Uterus (tissue), 4 donors: ENCODE data around the gene PTPRG. TPM values are rescaled to one million over a fixed set of nuclear protein-coding genes. Genes with fewer than 3 reads are reported as not detected.

Experiments
- DNase-seq, 2 donors: peaks; one replicate each; pipeline ENCODE4 v3.0.0-alpha.2; 2019 to 2020
- H3K27ac ChIP-seq, 2 donors: fragments of 200-600 bp; sonication (generic); 1 replicate in 1 of 2; 2 replicates in 1 of 2; pipeline ENCODE4 v1.5.1; 2016 to 2018
- H3K27me3 ChIP-seq, 2 donors: fragments of 200-600 bp; sonication (generic); one replicate each; pipeline ENCODE4 v1.5.1; 2018 to 2019; ENCODE audit warnings: control low read depth in 1 of 2
- H3K36me3 ChIP-seq, 2 donors: fragments of 200-600 bp; sonication (generic); one replicate each; pipeline ENCODE4 v1.5.1; 2019; ENCODE audit warnings: control low read depth in 1 of 2
- H3K4me1 ChIP-seq, 2 donors: fragments of 200-600 bp; sonication (generic); one replicate each; pipeline ENCODE4 v1.5.1; 2018 to 2019; ENCODE audit warnings: control low read depth in 1 of 2
- H3K4me3 ChIP-seq, 2 donors: fragments of 200-600 bp; sonication (generic); 1 replicate in 1 of 2; 2 replicates in 1 of 2; pipeline ENCODE4 v1.5.1; 2018 to 2019; ENCODE audit warnings: mild to moderate bottlenecking in 1 of 2
- H3K9me3 ChIP-seq, 2 donors: fragments of 200-600 bp; sonication (generic); one replicate each; pipeline ENCODE4 v1.5.1; 2019; ENCODE audit warnings: control low read depth in 1 of 2
- POLR2A ChIP-seq, 2 donors: fragments of 450-650 bp; IDR thresholded peaks; one replicate each; pipeline ENCODE4 v1.6.1; 2016; ENCODE audit warnings: antibody characterized with exemption in 2 of 2, mild to moderate bottlenecking in 1 of 2, moderate library complexity in 1 of 2
- intact Hi-C: fragments of 100-400 bp; cut with DNase I; formaldehyde crosslinking; loops from one replicate; pipeline ENCODE4 v1.15.1; 2023; ENCODE audit warnings: low total_unique reads
- total RNA-seq, 4 donors: library from RNA; depleted of rRNA in 3 of 4; stranded (reverse); fragments of >200 nt in 3 of 4; gene quantifications; one replicate each; pipeline versions ENCODE4 v1.1.0 to v1.2.4, GENCODE V29; 2014 to 2023
- TF ChIP-seq, protein P1 (sequence below), 4 experiments: fragments of 200-600 bp in 2 of 4; fragments of 450-650 bp in 2 of 4; sonication (generic) in 2 of 4; IDR thresholded peaks; one replicate each; pipeline ENCODE4 v1.5.1; 2016 to 2019; ENCODE audit warnings: antibody characterized with exemption in 4 of 4, mild to moderate bottlenecking in 2 of 4, moderate library complexity in 1 of 4
- donor health status: DM: yes; HTN: yes; CAD: no.

PTPRG gene
- total RNA-seq, 4 donors from 2014 or later = 43.5 to 136 (median 62.6) TPM

DNA sequence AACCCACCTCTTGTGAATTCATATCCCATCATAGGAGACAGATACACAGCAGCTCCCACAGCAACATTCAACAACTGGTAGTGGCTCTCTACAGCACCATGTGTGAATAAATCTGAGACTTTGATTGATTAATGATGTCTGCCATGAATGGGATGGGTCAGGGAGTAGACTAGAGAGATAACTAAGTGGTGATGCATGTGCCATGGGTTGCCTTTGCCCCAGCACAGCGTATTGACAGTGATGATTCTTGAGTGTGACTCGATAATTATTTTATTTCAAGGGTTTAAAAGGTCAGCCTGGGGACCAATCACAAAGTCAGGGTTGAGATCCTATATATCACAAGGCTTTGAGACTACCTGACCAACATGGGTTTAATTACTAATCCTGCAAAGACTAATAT is 295.9 kb downstream of the PTPRG start:
- no peaks in the 10 kb centered on the region for H3K36me3 ChIP-seq
- intact Hi-C loops = loop anchor here (10.0 kb wide), 1 partner anchor 328 kb away; no protein-coding TSS in a partner anchor
- DNase-seq = no peak
- peaks cover 0 to 5% of the 10 kb centered on the region in 2 donors for H3K9me3 ChIP-seq
- H3K4me1 ChIP-seq = no peaks in the 10 kb centered on the region
- no peak overlapping the region for H3K27ac ChIP-seq
- H3K4me3 ChIP-seq = no peak overlapping the region
- TF ChIP-seq, protein P1, sequence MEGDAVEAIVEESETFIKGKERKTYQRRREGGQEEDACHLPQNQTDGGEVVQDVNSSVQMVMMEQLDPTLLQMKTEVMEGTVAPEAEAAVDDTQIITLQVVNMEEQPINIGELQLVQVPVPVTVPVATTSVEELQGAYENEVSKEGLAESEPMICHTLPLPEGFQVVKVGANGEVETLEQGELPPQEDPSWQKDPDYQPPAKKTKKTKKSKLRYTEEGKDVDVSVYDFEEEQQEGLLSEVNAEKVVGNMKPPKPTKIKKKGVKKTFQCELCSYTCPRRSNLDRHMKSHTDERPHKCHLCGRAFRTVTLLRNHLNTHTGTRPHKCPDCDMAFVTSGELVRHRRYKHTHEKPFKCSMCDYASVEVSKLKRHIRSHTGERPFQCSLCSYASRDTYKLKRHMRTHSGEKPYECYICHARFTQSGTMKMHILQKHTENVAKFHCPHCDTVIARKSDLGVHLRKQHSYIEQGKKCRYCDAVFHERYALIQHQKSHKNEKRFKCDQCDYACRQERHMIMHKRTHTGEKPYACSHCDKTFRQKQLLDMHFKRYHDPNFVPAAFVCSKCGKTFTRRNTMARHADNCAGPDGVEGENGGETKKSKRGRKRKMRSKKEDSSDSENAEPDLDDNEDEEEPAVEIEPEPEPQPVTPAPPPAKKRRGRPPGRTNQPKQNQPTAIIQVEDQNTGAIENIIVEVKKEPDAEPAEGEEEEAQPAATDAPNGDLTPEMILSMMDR (IDR thresholded peaks at IDR 0.05) = no peak
- no peak for TF ChIP-seq POLR2A (IDR thresholded peaks at IDR 0.05)
- H3K27me3 ChIP-seq = no peaks in the 10 kb centered on the region

DNA sequence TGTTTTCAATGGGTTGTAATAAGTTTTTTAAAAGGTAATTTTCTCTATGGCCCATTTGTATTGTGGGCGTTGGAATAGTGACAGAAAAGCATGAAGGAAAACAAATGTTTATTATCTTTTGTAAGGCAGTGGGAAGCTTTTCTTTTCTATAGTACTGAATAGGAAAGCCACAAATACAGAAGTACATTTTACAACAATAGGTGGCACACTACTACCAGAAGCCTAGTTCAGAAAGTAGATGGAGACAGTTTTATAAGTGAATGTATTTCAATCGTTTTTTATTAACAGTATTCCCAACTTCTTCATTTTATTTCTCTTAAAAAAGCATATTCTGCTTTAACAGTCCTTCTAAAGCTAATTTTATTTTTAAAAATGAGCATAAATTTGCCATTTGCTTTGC is 296.7 kb downstream of the PTPRG start:
- Histone ChIP-seq H3K27me3 (no peaks in the 10 kb centered on the region), H3K4me3 (no peak overlapping the region), H3K36me3 (no peaks in the 10 kb centered on the region), H3K4me1 (no peaks in the 10 kb centered on the region), H3K27ac (no peak overlapping the region), H3K9me3 (peaks cover 0 to 5% of the 10 kb centered on the region in 2 donors)
- intact Hi-C loops = loop anchor here (10.0 kb wide), 1 partner anchor 327 kb away; no protein-coding TSS in a partner anchor
- DNase-seq = no peak
- no peak for TF ChIP-seq POLR2A (IDR thresholded peaks at IDR 0.05)
- TF ChIP-seq, protein P1 (IDR thresholded peaks at IDR 0.05) = peak; percentile 12 to 46 (median 32)

DNA sequence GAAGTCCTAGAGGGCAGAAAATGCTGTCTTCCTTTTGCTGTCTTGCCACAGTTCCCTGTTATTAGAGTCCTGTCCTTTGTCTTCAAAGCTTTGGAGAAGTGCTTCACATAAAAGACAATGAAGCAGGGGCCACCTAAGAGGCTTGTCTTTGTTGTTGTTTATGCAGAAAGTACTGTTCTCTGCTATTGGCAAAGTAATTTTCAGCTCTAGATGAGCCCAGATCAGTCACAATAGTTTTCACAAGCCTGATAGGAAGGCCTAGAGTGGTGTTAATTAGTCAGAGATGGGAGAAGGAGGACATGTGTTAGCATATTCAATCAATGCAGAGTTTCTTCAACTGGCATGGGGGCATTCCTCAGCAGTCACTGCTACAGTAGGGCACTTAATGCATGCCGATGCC is 300.0 kb downstream of the PTPRG start:
- DNase-seq = no peak
- no peak for TF ChIP-seq POLR2A (IDR thresholded peaks at IDR 0.05)
- Histone ChIP-seq H3K36me3 (no peaks in the 10 kb centered on the region), H3K4me3 (no peak overlapping the region), H3K4me1 (no peaks in the 10 kb centered on the region), H3K9me3 (peaks cover 0 to 5% of the 10 kb centered on the region in 2 donors), H3K27ac (no peak overlapping the region), H3K27me3 (no peaks in the 10 kb centered on the region)
- intact Hi-C loops = no loop called here

DNA sequence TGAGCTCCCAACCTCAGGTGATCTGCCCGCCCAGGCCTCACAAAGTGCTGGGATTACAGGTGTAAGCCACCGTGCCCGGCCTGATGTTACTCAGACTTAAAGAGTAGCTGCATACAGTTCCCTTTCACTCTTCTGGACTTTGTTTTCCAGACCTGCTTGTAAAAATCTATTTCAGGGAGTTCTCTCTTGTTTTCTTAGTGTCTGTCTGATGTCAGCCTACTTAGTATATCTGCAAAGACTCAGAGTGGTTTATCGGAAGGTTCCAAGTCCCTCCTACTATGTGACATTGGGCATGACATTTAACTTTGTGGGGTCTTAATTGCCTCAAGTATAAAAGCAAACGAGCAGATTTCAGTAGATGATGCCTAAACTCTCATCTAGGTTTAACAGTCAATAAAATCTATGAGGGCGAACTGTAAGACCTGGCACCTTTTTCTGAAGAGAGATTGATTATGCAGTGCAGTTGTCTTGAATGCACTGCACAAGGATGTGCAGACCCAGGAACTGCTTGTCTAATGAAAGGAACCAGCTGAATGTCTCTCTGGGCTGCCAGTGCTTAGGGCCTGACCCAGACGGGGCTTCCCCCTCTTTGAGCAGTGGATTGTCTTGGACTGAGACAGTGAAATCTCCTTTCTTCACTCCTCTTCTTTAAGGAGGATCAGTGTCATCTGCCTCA is 301.4 kb downstream of the PTPRG start:
- DNase-seq = no peak
- H3K4me3 ChIP-seq = no peak overlapping the region
- no peaks in the 10 kb centered on the region for H3K27me3 ChIP-seq
- no peaks in the 10 kb centered on the region for H3K36me3 ChIP-seq
- intact Hi-C loops = no loop called here
- peaks cover 0 to 5% of the 10 kb centered on the region in 2 donors for H3K9me3 ChIP-seq
- no peak overlapping the region for H3K27ac ChIP-seq
- TF ChIP-seq POLR2A (IDR thresholded peaks at IDR 0.05) = no peak
- TF ChIP-seq, protein P1 (IDR thresholded peaks at IDR 0.05) = no peak
- H3K4me1 ChIP-seq = no peaks in the 10 kb centered on the region

DNA sequence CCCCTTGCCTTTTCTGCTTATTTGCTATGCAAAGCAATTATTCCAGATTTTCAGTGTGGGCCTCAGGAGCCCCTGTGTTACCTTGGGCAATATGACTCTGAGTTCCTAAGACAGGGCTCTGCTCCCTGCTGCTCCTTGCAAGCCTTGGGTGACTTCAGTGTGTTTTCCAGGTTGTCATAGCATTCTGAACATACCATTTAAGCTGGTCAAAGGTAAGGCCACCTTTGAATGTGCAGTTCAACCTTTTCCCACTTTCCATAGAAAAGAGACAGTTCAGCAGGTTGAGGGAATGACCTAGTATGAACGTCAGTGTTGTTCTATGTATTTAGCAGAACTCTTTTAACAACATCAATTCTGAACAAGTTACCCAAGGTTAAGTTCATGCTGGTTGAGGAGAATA is 302.2 kb downstream of the PTPRG start:
- Histone ChIP-seq H3K4me1 (no peaks in the 10 kb centered on the region), H3K4me3 (no peak overlapping the region), H3K27me3 (no peaks in the 10 kb centered on the region), H3K27ac (no peak overlapping the region), H3K36me3 (no peaks in the 10 kb centered on the region), H3K9me3 (peaks cover 0 to 5% of the 10 kb centered on the region in 2 donors)
- intact Hi-C loops = no loop called here
- DNase-seq = no peak
- TF ChIP-seq, protein P1 (IDR thresholded peaks at IDR 0.05) = no peak
- TF ChIP-seq POLR2A (IDR thresholded peaks at IDR 0.05) = no peak
